Tongue (tissue), 2 donors: Measurements from ENCODE around the gene ARMC3. TPM values are rescaled to one million over a fixed set of nuclear protein-coding genes. Genes with fewer than 3 reads are reported as not detected.

Experiments used
- DNase-seq: peaks from one replicate; pipeline ENCODE4 v3.0.0-alpha.2; 2015
- total RNA-seq: library from RNA; depleted of rRNA; stranded (reverse); fragments of >200 nt; gene quantifications from one replicate; pipeline ENCODE4 v1.2.3, GENCODE V29; 2014

ARMC3 gene
- total RNA-seq, 1 donor from 2014 or later: 0.51 TPM

GRCh38 chr10:22992075-22992474, 64.2 kb downstream of the ARMC3 start:
- no peak for DNase-seq

DNA sequence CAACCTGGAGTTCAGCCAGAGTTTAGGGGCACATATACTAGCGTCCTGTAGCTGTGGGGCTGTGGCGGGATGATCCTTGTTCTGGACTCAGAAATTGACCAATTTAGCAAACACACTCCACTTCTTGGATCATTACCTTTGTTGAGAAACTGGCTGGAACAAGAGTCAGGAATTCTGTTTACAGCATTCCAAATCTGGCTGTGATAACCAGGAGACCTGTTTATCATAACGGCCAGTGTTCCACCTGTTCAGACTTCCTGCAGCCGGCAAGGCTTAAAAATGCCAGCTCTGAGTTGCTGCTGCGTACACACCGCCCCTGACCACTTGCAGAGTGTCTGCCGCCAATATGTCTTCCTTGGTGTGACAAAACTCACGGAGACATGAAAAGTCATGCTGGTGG, 64.8 kb downstream of the ARMC3 start:
- DNase-seq: no peak

GRCh38 chr10:22993314-22993713, 65.5 kb downstream of the ARMC3 start:
- no peak for DNase-seq

DNA sequence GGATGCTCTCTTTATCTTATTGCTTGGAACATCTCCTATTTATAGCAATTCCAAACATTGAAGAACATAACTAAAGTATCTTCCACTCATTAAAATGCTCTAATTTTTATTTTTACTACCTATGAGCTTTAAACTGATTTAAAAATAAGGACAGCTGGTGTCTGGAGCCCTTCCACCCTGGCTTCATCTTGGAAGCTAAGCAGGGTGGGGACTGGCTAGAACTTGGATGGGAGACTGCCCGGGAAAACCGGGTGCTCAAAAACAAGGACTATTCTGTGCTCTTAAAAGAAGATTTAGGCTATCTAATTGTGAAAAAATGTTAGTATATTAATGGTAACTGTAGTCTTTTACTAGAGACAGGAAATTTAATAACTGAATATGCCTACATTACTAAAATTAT, 69.2 kb downstream of the ARMC3 start:
- DNase-seq: peak; percentile 44

DNA sequence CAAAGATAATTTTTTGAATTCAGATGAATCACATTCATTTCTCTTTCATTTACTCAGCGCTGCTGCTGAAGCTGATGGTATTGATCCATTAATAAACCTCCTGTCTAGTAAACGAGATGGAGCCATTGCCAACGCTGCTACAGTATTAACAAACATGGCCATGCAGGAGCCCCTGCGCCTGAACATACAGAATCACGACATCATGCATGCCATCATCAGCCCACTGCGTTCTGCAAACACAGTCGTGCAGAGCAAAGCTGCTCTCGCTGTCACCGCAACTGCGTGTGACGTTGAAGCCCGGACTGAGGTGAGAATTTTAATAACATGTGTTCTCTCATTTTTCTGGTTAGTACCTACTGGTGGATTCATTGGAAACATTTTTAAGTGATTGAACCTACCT, 70.2 kb downstream of the ARMC3 start:
- DNase-seq: no peak

GRCh38 chr10:22999942-23000341, 72.1 kb downstream of the ARMC3 start:
- no peak for DNase-seq

GRCh38 chr10:23001901-23002516, 74.2 kb downstream of the ARMC3 start:
- peak; percentile 64 for DNase-seq

DNA sequence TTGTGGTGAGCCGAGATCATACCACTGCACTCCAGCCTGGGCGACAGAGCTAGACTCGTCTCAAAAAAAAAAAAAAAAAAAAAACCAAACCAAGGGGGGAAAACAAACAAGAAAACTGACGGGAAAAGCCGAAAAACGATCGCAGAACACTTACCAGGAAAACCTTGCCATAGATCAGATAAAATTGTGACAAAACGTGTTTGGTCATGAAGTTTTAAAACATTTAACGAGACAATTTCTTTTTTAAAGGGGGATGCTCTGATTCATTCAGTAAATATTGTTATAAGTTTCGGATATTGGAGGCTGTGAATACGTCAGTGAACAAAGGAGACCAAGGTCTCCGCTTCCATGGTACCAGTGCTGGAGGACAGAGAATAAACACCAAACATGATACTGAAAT, 77.3 kb downstream of the ARMC3 start:
- DNase-seq: no peak

GRCh38 chr10:23013581-23014335, 85.9 kb downstream of the ARMC3 start:
- no peak for DNase-seq

GRCh38 chr10:23015021-23015707, 87.3 kb downstream of the ARMC3 start:
- DNase-seq: no peak

DNA sequence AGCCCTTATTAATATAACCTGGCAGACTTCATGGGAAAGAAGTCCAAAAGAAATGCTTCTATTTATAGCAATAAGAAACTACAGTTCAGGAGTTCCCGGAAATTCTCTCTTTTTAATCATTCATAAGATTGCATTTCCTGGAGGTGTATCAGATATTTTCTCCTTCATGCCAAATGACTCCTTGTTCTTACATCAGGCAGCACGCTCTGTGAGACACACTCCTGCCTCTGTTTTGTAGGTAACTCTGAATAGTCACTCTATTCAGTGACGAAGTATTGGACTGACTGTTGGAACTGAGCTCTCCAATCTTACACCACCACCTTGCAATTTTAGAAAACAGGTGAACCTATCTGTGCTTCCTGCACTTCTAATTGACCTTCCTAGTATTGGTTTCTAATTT, 88.8 kb downstream of the ARMC3 start:
- DNase-seq: no peak

DNA sequence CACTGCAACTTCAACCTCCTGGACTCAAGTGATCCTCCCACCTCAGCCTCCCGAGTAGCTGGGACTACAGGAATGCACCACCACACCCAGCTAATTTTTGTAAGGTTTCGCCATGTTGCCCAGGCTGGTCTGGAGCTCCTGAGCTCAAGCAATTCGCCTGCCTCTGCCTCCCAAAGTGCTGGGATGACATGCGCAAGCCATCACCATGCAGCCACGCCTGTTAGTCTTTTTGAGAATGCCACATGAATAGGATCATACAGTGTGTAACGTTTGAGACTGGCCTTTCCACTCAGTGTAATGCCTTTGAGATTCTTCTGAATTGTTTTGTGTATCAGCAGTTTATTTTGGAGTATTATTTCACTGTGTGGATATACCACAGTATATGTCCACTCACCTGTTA, 91.8 kb downstream of the ARMC3 start:
- DNase-seq: no peak

- DNase-seq: no peak
These were observed 93.6 kb downstream of the ARMC3 start for GRCh38 chr10:23021430-23021829.

DNA sequence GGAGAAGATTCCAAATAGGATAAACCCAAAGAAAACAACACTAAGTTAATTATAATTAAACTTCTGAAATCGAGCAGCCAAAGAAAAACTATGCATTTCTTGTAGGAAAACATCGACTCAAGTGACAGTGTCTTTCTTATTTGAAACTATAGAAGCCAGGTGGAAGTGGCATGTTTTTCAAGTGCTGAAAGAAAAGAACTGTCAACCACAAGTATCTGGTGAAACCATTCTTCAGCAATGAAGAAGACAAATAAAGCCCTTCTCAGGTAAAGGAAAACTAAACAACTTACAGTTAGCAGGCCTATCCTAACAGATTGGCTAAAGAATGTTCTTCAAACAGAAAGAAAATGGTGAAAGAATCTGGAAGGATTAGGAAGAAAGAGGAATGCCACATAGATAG, 96.1 kb downstream of the ARMC3 start:
- no peak for DNase-seq

- peak; percentile 80 for DNase-seq
These were observed 103.5 kb downstream of the ARMC3 start for GRCh38 chr10:23031318-23031717.

- no peak for DNase-seq
These were observed 106.9 kb downstream of the ARMC3 start for GRCh38 chr10:23034790-23035189.

- no peak for DNase-seq
These were observed 107.7 kb downstream of the ARMC3 start for GRCh38 chr10:23035569-23035968.

DNA sequence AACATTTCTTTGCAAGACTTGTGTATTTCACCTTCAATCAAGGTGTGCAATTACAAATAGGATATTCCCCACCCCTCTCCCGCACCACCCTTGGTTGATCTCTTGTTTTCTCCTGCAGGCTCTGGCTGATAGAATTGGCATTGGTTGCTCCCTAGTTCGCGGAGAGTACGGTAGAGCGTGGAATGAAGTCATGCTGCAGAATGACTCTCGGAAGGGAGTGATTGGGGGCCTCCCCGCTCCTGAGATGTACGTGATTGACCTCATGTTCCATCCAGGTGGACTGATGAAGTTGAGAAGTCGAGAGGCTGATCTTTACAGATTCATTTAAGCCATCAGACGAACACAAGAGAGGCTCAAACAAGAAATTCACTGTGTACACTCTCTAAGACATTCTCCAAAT, 109.3 kb downstream of the ARMC3 start:
- DNase-seq: no peak

DNA sequence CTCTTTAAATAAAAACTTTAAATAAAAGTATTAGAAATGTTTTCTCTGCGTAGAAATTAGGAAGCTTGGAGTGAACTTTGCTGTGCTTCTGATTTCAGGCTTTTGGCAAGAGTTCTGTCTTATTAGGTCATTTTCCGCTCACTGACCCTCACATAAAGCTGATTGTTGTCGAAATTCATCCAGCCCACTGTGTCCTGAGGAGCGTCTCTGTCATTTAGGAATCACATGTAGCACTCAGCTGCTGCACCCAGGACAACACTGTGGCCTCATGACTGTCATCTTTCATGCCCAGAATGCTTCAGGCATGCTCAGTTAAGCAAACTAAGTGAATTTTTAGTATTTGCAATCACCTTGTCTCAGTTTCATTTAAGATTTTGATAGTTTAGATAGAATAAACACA, 109.7 kb downstream of the ARMC3 start:
- DNase-seq: no peak

DNA sequence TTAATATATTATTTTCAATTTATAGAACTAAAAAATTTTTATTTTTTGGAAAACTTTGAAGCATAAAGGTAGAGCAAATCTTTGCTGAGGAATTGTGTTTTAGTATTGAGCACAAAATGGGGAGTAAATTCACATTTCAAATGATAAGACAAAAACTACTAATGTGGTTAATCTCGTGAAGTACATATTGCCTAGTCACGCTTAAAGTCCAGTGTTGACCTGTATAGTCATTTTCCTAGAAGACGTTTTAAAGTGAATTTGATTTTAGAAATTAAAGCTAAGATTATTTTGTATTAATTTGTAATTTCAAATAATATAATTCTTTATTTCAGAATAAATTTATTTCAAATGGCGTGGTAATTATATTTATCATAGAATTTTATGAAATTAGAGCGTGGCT, 110.3 kb downstream of the ARMC3 start:
- DNase-seq: no peak

- DNase-seq: no peak
These were observed 112.1 kb downstream of the ARMC3 start for GRCh38 chr10:23040002-23040401.

DNA sequence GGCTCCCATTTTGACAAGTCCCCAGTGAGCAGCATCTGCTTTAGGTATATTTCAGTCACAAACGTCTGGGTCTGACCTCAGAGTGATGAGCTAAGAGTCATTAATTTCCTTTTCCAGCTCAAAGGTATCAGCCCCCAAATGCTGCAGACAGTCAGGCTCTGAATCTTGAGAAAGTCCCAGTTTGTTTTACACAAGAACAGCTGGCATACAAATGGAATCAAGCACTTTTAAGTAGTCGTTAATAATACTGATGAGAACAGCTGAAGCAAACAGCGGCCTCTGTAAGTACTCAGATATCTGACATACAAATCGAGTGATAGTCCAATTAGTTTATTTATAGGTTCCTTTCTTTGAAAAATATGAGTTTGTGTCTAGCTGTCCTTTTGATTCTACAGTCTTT, 118.2 kb downstream of the ARMC3 start:
- DNase-seq: peak; percentile 77

- peak; percentile 54 for DNase-seq
These were observed 119.6 kb downstream of the ARMC3 start for GRCh38 chr10:23047201-23048050.
